Activated naive CD4-positive, alpha-beta T cell treated with Interleukin-2 at 50 U/mL for 16 hours (primary cell): ENCODE measurements around the gene PSMB5.

ENCODE experiments used
- DNase-seq: peaks from one replicate; pipeline ENCODE4 v3.0.0-alpha.2; 2020

Gene PSMB5

DNA sequence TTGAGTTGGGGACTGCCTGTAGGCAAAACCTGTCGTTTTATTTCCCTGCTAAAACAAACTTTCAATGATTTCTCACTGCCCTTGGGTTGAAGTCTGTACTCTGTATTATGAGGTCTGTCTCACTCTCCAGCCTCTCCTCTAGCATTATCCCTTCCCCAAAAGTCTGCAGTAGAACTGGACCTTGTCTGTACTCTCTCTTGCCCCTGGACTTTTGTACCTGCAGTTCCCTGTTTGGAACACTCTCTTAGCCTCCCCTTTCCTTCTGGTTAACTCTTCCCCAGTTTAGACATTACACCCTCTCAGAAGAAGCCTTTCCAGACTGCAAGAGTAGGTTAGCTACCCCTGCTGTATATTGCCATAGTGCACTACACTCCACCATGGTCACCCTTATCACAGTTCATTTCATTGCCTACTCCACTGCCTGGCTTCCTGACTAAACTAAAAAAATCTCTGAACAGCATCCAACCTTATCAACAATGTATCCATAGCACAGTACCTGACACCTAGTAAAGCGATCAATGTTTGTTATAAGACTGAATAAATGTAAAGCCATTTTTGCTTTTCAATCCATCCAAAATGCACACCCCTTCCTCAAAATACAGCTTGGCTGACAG is 48.7 kb downstream of the PSMB5 start:
- DNase-seq, result no peak

DNA sequence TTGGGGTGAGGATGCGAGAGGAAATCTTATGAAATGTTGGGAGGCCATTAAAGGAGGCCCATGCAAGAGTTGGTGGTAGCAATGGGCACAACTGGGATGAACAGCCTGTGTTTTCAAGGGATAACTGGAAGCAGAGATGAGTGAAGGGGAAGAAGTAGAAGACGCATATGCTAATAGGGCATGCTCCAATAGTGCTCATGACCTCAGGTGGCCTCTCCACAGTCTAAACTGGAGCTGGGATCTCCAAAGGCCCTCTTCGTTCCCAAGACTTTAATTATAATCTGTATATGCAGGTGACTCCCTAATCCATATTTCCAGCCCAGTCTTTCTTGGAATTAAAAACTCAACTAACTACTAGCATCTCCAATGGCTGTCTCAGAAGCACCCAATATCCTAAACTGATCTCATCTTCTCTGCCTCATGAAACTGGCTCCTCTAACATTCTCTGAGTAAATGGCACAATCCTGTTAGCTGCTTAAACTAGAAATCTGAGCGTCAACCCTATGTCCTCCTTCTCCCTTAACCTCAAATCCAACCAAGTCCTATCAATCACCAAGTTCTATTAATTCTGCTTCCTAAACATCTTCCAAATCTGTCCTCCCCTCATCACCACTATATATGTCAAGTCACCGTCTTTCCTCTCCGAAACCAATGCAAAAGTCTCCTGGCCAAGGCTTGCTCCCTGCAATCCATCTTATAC is 49.6 kb downstream of the PSMB5 start:
- DNase-seq, result no peak

DNA sequence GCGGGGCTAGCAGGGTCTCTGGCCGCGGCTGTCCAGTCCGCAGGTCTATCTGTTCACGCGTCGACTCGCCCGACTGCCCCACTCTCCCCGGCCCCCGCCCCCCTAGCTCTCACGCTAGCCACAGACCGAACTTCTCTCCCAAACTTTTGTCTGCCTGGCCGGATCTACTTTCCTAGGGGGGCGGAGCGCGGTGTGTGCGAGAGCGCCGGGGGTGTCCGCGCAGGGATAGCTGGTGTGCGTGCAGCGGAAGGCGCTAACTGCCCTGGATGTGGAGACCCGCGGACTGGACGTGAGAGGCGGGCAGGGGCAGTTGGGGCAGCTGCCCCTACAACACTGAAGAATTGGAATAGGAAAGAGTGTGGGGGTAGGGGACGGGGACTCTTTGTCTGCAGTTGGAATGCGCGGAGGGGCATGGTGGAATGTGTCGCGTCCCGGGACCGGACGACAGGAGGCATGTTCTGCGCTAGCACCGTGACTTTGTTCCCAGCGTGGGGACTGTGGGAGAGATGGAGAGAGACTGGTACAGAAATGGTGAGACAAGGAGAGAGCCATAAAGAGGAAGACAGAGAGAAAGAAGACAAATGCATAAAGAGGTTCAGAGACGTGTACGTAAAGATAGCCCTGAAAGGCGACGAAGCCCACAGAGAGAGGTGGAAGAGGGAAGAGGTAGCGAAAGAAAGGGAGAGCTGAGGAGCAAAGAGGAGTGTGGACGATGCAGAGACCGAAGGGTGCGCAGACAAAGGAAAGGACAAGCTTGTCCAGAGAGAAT is 52.0 kb downstream of the PSMB5 start, which contains the start of gene AJUBA:
AJUBA (minus strand) TSS at position 75 of the 769 bp plus-strand sequence. CDS start 285 bp downstream, outside the sequence.
- DNase-seq, result peak; percentile 82

DNA sequence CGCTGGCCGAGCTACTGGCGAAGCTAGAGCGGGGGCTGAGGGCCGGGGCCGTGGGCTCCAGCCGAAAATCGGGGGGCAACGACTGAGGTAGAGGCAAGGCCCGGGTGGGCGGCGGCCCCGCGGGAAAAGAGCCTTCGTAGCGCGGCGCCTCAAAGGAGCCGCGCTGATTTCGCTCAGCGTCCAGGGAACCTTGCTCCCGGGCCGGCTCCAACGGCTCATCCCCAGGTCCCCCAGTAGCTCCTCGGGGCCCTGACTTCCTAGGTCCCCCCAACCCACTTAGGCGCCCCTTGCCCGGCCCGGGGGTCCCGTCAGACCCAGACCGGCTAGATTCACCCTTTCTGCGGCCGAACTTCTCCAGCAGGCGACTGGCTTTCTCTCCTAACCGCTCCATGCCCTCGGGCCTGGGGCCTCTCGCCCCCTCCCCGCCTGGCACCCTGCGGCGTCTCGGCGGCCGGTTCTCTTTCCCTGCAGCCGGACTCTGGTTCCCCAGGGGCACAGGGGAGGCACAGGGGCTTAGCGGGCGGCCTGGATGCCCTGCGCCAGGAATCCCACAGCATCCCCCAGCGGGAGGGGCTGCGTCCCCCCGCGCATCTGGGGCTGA is 52.7 kb downstream of the PSMB5 start:
- peak; percentile 2 for DNase-seq

DNA sequence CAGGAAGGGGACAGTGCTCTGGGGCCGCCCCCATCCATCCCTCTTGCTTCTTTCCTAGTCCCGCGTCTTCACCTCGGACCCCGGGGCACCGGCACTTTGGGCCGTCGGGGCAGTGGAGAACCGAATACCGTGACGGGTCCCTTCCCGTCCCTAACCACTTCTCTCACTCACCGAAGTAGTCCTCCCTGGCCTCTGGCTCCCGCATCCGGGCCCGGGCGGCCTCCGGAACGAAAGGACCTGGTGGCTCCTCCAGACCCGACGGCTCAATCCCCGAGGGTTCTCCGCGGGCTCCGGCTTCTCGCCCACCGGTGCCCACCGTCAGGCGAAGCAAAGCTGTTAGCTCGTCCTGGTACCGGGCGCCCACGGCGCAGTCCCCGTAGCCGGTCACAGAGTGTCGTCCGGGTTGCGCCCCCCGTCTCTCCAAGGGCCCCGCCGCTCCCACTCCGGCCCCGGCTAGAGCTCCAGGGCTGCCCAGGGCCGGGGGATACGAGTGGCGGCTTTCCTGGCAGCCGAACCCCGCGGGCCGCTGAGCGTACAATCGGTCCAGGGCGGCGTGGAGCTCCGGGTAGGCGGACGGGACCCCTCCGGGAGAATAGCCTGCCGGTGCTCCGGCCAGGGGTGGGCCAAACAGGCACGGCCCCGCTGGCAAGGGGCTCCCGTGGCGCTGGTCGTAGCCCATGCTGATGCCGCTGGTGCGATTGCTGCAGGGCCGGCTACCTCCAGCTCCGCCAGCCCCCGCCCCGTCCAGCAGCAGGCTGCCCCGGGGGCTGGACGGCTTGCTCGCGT is 53.4 kb downstream of the PSMB5 start:
- peak; percentile 16 for DNase-seq

DNA sequence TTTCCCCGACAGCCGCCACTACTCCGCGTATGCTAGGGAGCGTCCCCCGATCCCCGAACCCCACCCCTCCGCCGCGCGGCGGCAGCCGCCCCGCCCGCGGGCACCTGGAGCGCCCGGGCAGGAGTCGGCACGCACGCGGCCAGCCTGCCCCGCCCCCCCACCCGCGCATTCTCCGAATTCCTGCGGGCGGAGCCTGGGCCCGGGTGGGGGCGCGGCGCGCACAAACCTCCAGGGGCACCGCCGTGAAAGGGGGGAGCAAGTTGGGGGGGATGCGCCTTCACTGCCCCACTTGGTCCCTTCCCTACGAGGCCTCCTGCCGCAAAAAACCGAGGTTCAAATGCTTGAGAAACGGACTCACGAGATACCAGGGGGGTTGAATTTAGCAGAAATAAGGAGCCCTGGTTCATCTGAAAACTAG is 54.0 kb downstream of the PSMB5 start:
- DNase-seq, result peak; percentile 41

DNA sequence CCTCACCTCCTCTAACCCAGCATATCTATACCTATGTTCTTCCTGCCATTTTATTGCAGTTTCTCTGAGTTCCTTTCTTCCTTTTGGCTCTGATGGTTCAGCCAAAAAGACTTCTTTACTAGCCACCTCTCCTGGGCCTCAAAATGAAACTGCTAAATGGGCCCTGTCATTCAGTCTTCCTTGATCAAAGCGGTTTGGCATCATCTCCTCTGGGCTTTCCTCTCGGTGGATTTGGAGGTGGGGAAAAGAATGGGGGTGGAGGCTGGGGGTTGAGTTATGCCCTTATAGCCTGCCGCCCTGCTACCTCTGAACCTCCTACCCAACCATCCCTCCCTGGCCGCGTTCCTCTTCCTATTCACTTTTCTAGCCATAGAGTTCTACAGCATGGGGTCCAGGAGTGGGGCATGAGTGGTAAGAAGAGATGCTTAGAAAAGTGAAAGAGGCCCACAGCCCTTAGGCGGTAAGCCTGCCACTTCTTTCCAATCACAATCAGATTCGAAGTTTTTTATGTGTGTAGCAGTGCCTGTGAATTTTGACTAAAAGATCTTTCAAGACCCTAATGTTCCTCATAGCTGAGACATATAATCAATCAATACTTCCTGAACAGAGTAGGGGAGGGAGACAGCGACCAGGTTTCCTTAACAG is 54.8 kb downstream of the PSMB5 start:
- DNase-seq, result no peak

DNA sequence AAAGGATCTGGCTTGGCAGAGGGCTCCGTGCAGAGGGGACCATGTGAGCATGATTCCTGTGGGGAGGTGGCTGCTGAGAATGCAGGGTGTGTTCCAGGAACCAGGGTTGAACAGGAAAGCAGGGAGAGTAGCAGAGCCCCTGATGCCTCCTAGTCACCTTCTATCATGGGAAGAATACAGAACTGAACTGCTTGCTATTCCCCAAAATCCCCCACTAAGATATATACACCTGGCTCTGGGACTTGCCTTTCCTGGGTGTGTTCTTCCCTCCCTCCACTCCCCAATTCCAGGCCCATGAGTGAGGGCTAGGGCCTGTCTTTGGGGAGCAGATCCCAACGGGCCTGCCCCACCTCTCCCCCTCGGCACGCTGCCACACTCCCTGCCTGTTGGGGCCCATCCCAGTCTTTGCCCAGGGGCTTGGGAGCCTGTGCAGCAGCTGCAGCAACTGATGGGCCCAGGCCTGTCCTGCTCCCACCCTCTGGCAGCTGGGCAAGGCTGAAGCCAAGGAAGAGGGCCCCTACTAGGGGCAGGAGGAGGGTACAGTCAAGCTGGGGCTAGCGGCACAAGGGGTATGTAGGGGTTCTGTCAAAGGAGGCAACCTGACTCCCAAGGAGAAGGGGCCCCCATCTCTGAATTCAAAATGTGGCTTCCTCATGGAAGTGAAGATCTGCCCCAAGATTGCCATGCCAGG is 55.6 kb downstream of the PSMB5 start:
- DNase-seq, result no peak

DNA sequence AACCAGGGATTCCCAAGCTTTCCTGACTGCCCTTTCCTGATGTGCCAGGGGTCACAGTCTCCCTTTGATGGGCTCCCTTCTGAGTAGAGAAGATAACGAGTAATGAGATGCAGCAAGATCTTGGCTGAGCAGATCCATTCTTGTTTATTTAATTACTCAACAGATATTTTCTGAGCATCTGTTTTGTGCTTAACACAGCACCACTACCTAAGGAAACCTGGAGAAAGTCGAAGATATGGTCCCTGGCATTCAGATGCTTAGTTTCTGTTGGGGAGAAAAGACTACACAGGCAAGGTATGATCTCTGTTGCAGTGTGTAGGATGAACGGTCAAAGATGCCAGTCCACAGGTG is 56.2 kb downstream of the PSMB5 start:
- no peak for DNase-seq

DNA sequence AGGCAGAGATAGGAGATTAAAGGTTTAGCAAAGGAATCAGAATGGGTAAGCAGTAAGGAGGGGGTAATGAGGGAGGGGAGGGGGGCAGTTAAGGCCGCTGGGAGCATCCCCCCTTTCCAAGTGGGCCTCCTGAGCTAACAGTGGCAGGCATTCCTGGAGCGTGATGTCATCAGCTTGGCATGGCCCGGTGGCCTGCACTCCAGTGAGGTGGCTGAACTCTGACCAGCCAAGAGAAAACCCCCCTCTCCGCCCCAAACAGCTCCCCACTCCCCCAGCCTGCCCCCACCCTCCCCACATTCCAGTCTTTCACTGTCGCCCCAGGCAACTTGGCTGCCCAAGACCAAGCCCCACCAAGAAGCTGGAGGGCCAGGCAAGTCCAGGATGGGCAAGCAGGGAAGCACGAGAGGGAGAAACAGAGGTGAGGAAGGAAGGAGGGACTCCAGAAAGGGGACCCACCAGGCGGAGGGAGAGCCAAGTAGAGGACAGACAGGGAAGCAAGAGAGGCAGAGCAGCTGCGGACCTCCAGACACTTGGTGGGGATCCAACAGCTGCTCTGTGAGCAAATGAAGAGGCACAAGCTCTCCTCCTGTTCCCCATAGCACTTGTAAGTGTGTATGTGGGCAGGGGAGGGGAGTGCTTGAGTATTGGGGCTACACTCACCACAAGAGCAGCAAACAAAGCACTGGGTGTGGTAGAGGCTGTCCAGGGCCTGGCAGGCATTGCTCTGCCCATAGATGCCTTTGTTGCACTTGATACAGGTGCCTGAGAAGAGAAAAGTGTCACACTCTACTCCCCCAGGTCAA is 56.8 kb downstream of the PSMB5 start:
- DNase-seq, result no peak

DNA sequence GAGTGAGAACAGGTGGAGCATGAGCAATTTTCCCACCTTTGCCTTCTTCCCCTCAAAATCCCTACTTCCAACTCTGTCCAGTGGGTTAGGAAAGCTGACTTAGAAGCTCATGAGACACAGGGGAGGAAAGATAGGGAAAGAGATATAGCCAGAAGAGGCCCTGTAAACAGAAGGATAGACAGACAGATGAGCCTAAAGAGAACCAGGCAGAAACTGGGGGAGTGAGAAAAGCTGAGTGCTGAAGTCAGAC is 57.3 kb downstream of the PSMB5 start:
- no peak for DNase-seq

DNA sequence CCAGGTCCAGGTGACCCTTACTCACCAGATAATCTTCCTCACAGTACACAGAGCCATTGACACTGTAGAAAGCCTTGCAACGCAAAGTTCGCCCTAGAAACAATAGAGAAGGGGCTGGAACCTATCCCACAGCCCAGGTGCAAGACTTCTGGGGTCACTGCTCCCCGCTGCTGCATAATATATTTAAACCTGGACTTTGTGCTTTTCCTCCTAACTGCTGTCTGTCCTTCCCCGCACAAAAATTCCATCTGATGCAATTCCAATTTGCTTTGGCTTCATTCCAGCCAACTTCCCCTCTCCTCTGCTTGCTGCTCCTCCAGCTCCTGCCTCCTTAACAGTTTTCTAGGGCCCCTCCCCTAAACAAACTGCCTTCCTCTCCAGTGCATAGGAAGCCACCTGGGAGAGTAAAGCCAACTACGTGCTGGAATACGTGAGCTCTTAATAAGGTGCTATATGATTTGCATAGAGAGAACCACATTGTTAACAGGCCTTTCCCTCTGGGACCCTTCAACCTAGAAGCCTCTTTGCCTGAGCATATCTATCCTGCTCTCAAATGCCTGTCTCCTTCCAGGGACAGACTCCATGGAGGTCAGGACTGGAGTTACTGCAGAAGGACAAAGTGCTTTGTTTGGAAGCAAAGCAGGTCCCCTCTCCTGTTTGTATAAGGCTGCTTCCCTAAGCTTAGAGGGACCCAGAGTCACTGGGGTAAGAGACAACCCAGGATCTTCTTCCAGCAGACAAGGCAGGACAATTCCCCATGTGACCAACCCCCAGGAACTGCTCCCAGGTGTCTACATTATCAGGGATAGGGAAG is 57.9 kb downstream of the PSMB5 start:
- DNase-seq, result no peak
